Ascending aorta (tissue), 2 donors: ENCODE results near the gene BNC2. TPM values are rescaled to one million over a fixed set of nuclear protein-coding genes. Genes with fewer than 3 reads are reported as not detected.

Source experiments
- DNase-seq, 2 donors: peaks; one replicate each; pipeline ENCODE4 v3.0.0-alpha.2; 2019; ENCODE audit warnings: low spot score in 2 of 2
- H3K27ac ChIP-seq, 2 donors: fragments of 200-600 bp; sonication (generic); one replicate each; pipeline ENCODE4 v1.5.1; 2016 to 2017; ENCODE audit warnings: mild to moderate bottlenecking in 1 of 2
- H3K27me3 ChIP-seq: fragments of 200-600 bp; sonication (generic); one replicate; pipeline ENCODE4 v1.5.1; 2017
- H3K36me3 ChIP-seq, 2 donors: fragments of 200-600 bp; sonication (generic); one replicate each; pipeline ENCODE4 v1.5.1; 2016
- H3K4me1 ChIP-seq, 2 donors: fragments of 200-600 bp; sonication (generic); one replicate each; pipeline ENCODE4 v1.5.1; 2016 to 2017; ENCODE audit warnings: mild to moderate bottlenecking in 1 of 2
- H3K4me3 ChIP-seq, 2 donors: fragments of 200-600 bp; sonication (generic); one replicate each; pipeline ENCODE4 v1.5.1; 2016 to 2017; ENCODE audit warnings: mild to moderate bottlenecking in 1 of 2
- H3K9me3 ChIP-seq, 2 donors: fragments of 200-600 bp; sonication (generic); one replicate each; pipeline ENCODE4 v1.5.1; 2016
- intact Hi-C: fragments of 100-400 bp; cut with DNase I; formaldehyde crosslinking; loops from one replicate; pipeline ENCODE4 v1.15.1; 2023
- total RNA-seq: library from RNA; depleted of rRNA; stranded (reverse); fragments of >200 nt; gene quantifications from one replicate; pipeline ENCODE4 v1.1.0, GENCODE V29; 2016
- TF ChIP-seq, protein P1 (sequence below), 3 experiments: fragments of 200-600 bp in 2 of 3; fragments of 450-650 bp in 1 of 3; sonication (generic) in 2 of 3; IDR thresholded peaks; one replicate each; pipeline ENCODE4 v1.5.1; 2016 to 2019; ENCODE audit warnings: antibody characterized with exemption in 3 of 3, mild to moderate bottlenecking in 1 of 3, moderate library complexity in 1 of 3

BNC2 gene
- total RNA-seq, 1 donor from 2014 or later = 25.5 TPM

DNA sequence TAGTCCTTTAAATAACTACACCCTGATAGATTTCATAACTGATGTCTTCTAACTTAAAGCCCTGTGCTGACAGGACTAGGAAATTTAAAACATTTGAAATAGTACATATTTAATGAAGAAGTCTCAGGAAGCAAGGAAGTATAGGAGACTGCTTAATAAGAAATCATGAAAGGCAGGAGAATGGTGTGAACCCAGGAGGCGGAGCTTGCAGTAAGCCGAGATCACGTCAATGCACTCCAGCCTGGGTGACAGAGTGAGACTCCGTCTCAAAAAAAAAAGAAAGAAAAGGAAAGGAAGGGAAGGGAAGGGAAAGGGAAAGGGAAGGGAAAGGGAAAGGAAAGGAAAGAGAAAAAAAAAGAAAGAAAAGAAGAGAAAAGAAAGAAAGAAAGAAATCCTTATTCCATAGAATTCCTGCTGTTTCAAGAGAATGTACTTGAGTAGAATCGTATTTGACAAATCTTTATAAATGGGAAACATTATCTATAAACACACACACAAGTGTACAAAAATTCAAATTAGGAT is 74.1 kb downstream of the BNC2 start:
- Histone ChIP-seq H3K9me3 (no peaks in the 10 kb centered on the region), H3K27me3 (no peaks in the 10 kb centered on the region), H3K4me3 (no peak overlapping the region), H3K4me1 (no peaks in the 10 kb centered on the region), H3K27ac (no peak overlapping the region), H3K36me3 (no peaks in the 10 kb centered on the region)
- no peak for DNase-seq
- intact Hi-C loops = no loop called here
- TF ChIP-seq, protein P1, sequence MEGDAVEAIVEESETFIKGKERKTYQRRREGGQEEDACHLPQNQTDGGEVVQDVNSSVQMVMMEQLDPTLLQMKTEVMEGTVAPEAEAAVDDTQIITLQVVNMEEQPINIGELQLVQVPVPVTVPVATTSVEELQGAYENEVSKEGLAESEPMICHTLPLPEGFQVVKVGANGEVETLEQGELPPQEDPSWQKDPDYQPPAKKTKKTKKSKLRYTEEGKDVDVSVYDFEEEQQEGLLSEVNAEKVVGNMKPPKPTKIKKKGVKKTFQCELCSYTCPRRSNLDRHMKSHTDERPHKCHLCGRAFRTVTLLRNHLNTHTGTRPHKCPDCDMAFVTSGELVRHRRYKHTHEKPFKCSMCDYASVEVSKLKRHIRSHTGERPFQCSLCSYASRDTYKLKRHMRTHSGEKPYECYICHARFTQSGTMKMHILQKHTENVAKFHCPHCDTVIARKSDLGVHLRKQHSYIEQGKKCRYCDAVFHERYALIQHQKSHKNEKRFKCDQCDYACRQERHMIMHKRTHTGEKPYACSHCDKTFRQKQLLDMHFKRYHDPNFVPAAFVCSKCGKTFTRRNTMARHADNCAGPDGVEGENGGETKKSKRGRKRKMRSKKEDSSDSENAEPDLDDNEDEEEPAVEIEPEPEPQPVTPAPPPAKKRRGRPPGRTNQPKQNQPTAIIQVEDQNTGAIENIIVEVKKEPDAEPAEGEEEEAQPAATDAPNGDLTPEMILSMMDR (IDR thresholded peaks at IDR 0.05) = no peak

DNA sequence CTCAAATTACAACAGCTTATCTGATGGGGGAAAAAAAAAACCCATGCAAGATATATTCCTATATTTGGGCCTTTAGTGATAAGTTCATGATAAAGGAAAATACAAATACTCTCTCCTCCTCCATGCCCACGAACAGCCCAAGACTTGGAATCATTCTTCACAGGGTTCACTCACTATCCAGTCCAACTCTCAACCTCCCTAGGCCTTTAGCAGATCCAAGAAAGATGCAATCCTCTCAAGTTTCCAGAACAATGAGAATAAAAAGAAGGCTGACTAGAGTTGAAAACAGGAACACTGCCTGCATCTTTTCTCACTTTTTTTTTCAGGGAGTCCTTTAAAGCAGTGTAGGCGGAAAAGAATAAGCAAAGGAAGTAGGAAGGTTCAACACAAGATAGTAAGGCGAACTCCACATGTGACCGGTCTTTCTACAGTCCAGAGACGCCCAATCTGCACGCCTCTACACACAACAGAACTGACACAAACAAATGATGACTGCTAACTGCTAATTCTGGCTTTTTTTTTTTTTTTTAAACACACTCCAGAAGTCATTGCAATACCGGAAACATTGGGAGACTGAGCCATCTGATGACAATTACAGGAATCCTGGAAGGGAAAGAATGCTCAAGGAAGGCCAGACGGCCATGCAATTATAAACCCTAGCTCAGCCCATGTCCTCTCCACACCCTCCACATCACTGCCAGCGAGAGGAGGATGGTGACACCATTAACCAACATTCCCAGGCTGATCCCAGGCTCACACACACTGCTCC is 75.4 kb downstream of the BNC2 start:
- Histone ChIP-seq H3K9me3 (no peaks in the 10 kb centered on the region), H3K27me3 (no peaks in the 10 kb centered on the region), H3K4me3 (no peak overlapping the region), H3K36me3 (no peaks in the 10 kb centered on the region), H3K27ac (no peak overlapping the region), H3K4me1 (no peaks in the 10 kb centered on the region)
- TF ChIP-seq, protein P1 (IDR thresholded peaks at IDR 0.05) = no peak
- DNase-seq = peak in 1 of 2 donors; percentile 66
- intact Hi-C loops = no loop called here

DNA sequence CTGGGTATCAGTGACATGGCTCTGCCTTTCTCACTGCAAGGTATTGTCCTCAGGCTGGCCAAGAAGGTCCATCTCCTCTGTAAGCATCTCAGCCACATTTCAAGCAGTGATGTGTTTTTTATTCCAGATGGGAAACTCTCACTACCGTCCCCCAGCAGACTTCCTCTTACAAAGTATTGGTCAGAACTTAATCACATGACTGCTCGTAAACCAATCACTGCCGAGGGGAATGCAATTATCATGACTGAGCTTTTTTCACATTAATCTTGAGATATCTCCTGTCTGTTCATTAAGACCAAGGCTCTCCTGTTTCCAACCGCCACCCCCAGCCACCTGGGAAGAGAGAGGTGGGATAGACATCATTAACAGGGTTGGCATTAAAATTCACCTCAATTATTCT is 76.4 kb downstream of the BNC2 start:
- Histone ChIP-seq H3K4me1 (no peaks in the 10 kb centered on the region), H3K27ac (no peak overlapping the region), H3K9me3 (no peaks in the 10 kb centered on the region), H3K36me3 (no peaks in the 10 kb centered on the region), H3K4me3 (no peak overlapping the region), H3K27me3 (no peaks in the 10 kb centered on the region)
- intact Hi-C loops = no loop called here
- no peak for DNase-seq
- TF ChIP-seq, protein P1 (IDR thresholded peaks at IDR 0.05) = no peak

DNA sequence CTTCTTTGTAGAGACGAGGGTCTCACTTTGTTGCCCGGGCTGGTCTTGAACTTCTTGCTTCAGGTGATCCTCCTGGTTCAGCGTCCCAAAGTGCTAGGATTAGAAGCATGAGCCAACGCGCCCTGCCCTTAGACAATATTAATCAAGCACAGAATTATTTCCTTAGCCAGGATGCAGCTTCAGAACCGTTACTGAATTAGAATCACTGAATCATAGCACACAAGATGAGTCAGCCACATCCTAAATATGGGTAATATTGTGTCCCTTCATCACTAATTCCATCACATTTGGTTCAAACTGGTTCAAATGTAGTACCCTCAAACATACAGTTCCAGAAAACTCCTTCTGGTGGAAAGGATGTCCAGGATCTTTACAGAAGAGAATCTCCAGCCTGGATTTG is 82.7 kb downstream of the BNC2 start:
- Histone ChIP-seq H3K36me3 (no peaks in the 10 kb centered on the region), H3K4me1 (no peaks in the 10 kb centered on the region), H3K27me3 (no peaks in the 10 kb centered on the region), H3K4me3 (no peak overlapping the region), H3K9me3 (no peaks in the 10 kb centered on the region), H3K27ac (no peak overlapping the region)
- DNase-seq = no peak
- TF ChIP-seq, protein P1 (IDR thresholded peaks at IDR 0.05) = no peak
- intact Hi-C loops = no loop called here

DNA sequence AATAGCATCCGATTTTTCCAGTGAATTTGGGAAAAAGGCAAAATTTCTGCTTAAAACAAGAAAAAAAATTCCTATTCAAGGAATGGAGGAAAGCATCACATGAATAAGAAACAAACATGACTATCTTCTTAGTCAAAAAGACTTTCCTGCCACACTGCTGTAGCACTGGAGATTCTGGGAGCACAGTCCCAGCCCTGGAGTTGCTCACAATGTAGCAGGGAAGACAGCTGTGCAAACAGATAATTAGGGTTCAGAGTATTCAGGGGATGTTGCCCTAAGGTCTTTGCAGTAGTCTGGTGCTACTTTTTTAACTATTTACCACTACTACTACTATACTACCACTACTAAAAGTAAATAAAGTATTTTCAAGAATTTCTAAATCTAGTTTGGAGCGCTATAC is 86.5 kb downstream of the BNC2 start:
- no peak overlapping the region for H3K27ac ChIP-seq
- H3K27me3 ChIP-seq = no peaks in the 10 kb centered on the region
- H3K9me3 ChIP-seq = no peaks in the 10 kb centered on the region
- H3K4me3 ChIP-seq = no peak overlapping the region
- no peaks in the 10 kb centered on the region for H3K36me3 ChIP-seq
- DNase-seq = no peak
- TF ChIP-seq, protein P1 (IDR thresholded peaks at IDR 0.05) = no peak
- intact Hi-C loops = no loop called here
- no peaks in the 10 kb centered on the region for H3K4me1 ChIP-seq
